ENCODE measurements around the gene PAPPA2.

The PAPPA2 gene

DNA sequence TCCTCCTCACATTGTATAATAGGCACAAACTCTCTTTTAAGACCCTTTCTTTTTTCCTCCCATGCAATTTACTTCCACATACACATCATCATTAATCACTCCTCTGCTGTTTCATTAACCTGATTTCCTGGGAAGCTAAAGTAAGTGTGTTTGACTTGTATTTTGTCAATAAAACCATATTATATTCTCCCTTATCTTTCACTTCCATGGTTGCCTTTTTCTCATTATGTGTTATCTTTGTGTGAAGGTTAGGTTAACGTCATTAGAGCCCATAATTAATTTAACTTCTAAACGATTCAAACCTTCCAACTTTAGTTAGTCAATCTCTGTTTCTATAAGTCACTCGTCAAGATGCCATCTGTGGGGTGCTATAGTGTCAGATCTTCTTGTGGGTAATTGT lies 313.0 kb downstream of the PAPPA2 start:
- DNase-seq = no peak

DNA sequence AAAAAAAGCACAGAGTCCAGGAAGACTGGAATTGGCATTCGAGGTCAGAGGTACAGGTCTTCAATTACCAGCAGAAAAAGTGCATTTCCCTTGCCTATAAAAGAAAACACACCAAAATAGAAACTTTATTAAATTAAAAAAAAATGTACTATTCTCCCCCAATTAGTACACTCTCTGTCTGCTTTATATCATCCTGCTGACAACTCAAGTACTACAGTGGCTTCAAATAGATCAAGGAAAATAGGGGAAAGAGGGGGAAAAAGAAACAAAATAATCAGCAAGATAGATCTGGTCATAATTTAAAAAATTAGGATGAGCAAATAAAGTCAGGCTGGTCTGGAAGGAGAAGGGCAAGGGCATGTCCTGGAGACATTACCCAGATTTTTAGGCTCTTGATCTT lies 315.1 kb downstream of the PAPPA2 start:
- DNase-seq = no peak

GRCh38 chr1:176779992-176780328 lies 317.0 kb downstream of the PAPPA2 start:
- no peak for DNase-seq

DNA sequence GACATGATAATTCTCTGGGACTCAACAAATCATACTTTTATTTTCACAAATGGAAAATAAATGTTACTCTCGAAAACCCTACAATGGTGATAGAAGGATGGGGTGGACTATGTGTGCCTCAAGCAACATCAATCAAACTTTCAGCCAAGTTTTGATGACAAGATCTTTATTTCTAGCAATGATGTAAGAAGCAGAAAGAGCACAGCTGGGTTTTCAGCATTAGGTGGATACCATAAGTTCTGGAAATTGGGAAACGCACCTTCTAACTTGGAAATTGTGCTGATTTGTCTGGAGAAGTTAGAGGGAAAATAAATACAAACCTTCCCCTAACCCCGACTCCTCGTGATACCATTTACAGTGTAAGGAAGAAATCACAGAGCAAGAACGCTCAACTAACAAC lies 320.3 kb downstream of the PAPPA2 start:
- DNase-seq = no peak

DNA sequence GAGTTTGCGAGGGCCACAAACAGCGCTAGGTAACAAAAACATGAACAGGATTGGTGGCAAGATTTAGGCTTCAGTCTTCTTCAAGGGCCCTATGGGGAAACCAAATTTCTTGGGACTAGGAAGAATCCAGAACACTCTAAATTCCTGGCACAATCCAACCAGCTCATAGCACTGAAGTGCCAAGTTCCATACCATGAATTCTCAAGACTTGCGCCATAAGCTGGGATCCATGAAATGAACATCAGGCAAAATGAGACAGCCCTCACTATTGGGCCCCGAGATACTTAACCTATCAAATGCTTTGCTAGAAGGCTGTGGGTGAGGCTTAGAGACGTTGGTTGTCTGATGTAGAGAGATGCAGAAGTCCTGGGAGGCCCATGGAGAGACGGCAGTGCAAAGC lies 322.1 kb downstream of the PAPPA2 start:
- DNase-seq = no peak

GRCh38 chr1:176785791-176786190 lies 322.8 kb downstream of the PAPPA2 start:
- DNase-seq = no peak

DNA sequence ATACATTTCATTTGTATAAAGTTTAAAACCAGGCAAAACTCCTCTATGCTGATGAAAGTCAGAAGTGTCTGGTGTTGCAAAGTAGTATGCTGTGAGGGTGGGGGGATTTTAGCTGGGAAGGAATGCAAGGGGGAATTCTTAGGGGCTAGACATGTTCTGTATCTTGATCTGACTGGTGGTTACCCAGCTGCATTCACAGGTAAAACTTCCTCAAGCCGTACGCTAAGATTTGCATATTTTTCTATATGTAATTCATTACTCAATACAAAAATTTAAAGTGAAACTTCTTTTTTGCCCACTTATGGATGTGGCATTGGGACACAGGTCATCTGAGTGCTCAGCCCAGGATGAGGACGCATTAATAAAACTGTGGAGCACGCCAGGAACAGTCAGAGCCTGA lies 323.3 kb downstream of the PAPPA2 start:
- no peak for DNase-seq

- DNase-seq = no peak
These were observed 326.7 kb downstream of the PAPPA2 start for GRCh38 chr1:176789571-176790090.

DNA sequence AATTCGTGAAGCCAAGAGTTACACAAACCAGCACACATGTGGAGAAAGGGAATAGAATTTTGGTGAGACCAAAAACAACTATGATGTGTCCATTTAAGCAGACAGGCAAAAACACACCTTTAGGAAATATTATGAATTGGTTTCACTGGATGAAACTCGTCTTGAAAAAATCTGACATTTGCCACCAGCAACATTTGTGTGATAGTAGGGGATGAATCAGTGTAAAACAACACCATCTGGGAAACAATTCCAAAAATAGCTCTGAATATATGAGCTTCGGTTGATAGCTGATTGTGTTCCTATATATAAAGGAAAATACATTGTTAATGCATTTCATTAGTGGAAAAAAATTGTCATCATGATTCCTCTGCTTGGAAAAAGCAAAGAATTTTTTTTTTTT lies 327.8 kb downstream of the PAPPA2 start:
- no peak for DNase-seq

- no peak for DNase-seq
These were observed 328.9 kb downstream of the PAPPA2 start for GRCh38 chr1:176791906-176792305.

DNA sequence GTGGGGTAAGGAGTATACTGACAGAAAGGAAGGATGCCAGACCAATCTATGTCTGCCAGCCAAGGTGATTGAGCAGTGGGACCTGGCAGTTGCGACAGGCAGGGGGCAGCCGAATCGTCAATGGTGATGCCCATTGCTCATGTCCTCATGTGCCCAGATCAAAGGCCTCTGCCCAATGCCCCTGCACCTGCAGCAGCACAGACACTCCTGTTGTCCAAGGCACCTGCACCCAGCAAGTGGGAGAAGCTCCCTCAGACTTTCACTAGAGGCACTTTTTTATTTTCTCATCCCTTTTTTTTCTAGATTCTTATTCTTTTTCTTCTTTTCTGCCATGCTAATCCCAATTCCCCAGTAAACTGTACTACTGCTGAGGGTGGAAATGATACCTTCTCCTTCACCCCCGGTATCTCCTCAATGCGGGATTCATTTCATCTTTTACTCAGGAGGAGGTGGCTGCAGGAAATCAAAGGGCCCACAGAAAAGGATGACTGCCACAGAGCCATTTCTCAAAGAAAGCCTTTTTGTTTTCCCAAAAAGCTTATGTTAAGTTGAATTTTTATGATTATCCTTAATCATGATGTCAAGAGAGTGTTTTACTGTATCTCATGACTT lies 332.0 kb downstream of the PAPPA2 start:
- DNase-seq = no peak

DNA sequence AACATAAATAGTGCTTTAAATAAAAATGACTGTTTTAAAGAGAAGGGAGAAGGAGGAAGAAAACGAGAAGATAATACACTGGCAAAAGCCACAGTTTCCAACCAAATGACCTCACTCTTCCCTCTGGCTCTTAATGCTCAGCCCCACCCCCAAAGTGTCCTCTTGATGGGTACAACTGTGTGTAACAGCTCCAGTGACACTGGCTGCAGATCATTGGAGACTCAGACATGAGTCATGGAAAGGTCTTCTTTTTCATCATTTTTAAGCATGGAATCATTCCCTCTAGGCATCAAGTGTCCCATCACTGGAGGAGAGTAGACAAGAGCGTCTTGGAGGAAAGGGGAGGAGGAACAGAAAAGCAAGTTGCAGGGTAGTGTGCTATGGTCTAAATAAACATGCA lies 333.0 kb downstream of the PAPPA2 start:
- no peak for DNase-seq

GRCh38 chr1:176796583-176796982 lies 333.6 kb downstream of the PAPPA2 start:
- no peak for DNase-seq

GRCh38 chr1:176799327-176799726 lies 336.4 kb downstream of the PAPPA2 start:
- no peak for DNase-seq

GRCh38 chr1:176800978-176801513 lies 338.1 kb downstream of the PAPPA2 start:
- DNase-seq = no peak

- DNase-seq = no peak
These were observed 338.6 kb downstream of the PAPPA2 start for GRCh38 chr1:176801514-176802020.

GRCh38 chr1:176802316-176802715 lies 339.3 kb downstream of the PAPPA2 start:
- no peak for DNase-seq

- DNase-seq = no peak
These were observed 340.1 kb downstream of the PAPPA2 start for GRCh38 chr1:176803042-176803441.

- no peak for DNase-seq
These were observed 340.6 kb downstream of the PAPPA2 start for GRCh38 chr1:176803596-176803995.

DNA sequence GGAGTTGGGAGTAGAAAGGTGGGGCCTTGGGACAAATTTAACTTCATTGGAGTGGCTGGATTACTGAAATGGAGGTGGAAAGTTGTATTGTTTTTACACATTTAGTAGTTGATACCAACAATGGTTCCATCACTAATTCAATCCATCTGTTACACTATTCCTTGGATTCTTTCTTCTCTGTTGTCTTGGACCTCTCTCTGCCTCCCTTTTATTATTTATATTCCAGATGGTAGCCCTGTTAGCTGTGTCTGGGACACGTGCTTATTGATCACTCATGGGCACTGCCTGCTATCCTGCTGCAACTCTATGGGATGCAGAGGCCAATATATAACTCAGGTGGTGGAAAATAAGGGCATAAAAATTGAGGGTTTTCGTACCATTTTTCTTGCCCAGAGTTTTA lies 346.3 kb downstream of the PAPPA2 start:
- no peak for DNase-seq

DNA sequence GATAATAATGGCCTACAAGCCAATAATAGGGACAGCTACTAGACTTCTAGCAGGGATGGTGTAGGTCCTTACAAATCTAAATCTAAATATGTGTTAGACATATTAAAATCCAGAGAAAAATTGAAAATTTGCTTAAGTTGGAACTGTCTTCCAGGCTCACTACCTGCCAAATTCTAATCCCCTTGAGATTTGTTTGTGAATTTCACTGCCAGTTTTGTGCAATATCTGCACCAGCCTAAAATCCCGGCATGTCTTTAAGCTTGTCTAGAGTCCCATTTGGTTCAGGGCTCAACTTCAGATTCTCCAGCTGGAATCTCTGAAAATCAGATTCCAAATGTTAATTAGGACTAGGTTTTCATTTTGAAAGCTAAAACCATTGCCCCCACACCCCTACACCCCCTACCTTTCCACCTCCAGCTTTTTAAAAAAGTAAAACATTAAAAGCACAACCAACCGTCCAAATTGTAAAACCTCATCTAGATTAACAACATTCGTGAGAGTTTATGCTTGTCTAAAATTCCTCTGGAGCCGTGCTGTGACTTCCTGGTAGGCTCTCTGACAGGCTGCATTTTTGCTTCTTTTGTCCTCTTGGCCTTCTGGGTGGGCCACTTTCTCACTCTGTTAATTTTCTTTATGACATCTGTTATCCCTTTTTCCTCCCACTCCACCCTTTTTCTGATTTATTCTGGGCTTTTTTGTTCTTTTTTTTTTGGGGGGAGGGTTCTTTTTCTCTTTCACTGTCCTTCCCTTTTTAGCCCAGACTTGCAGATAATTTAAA lies 348.7 kb downstream of the PAPPA2 start:
- DNase-seq = no peak

- DNase-seq = no peak
These were observed 352.6 kb downstream of the PAPPA2 start for GRCh38 chr1:176815621-176816020.

DNA sequence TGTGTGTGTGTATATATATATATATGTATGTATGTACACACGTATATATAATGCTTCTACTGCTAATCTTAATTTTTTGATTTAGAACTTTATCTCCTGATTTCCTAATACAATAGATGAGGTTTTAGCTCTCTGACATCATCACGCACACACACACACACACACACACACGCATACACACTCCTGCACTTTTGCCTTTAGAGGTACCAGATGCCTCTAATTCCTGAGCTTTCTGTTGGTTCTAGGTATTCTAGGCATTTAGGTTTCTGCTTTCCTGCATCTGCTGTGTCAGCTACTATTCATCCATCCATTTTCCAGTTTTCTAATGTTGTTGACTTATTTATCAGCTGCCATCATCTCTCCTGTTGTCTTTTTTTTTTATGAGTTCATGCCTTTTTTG lies 353.3 kb downstream of the PAPPA2 start:
- no peak for DNase-seq

GRCh38 chr1:176820391-176821031 lies 357.5 kb downstream of the PAPPA2 start:
- no peak for DNase-seq
